ENCODE results near the gene OTP. TPM values are rescaled to one million over a fixed set of nuclear protein-coding genes. Genes with fewer than 3 reads are reported as not detected.

OTP gene
- total RNA-seq, 4 donors from 2014 or later: not detected

- WGBS, 2 donors: 3 to 5% methylated on average over 53 to 64 of the region's 80 CpGs
- H3K4me3 ChIP-seq (ENCODE audit: low read depth, poor library complexity, severe bottlenecking): no peak overlapping the region
- no peak for DNase-seq (ENCODE audit: low spot score in 2 of 2)
- intact Hi-C loops (cut with DNase I; ENCODE audit: low total_unique reads): no loop called here
- TF ChIP-seq CTCF (IDR thresholded peaks at IDR 0.05) (no peak), POLR2A (IDR thresholded peaks at IDR 0.05) (no peak)
Measured at GRCh38 chr5:77645158-77645994, 6.9 kb upstream of the OTP start.

DNA sequence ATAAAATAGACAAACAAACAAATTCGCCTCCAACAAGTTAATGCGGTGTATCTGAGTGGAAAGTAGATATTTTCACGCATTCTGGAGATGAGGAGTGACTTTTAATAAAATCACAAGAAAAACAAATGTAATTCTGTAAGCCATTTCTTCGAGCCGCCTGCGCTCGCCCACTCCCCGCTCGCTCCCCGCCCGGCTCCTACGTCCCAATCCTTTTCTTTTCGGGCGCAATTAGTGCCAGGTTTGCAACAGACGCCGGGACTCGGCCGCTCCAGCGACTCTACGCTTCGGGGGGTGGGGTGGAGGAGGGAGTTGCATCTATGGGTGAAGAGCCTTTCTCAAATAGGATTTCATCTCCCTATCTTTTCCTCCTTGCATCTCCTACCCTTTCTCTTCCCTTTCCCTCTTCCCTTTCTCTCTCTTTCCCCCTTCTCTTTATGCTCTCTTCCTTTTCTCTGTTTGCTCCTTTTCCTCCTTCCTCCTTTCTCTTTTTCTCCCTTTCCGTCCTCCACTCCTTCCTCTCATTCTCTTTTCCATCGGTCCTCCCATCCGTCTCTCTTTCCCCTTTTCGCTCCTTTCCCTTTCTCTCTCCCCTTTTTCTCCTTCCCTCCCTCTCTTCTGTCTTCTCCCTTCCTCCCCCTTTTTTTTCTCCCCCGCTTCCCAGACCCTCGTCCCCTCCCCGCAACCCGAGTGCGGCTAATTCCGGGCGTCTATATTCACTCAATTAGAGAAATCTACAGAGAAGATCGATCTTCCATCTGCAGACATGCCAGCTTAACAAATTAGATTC, 6.1 kb upstream of the OTP start:
- WGBS, 2 donors: 10 to 13% methylated on average over 33 of the region's 33 CpGs
- no peak for TF ChIP-seq CTCF (IDR thresholded peaks at IDR 0.05)
- no peak for TF ChIP-seq POLR2A (IDR thresholded peaks at IDR 0.05)
- no peak overlapping the region for H3K4me3 ChIP-seq (ENCODE audit: low read depth, poor library complexity, severe bottlenecking)
- no peak for DNase-seq (ENCODE audit: low spot score in 2 of 2)
- intact Hi-C loops (cut with DNase I; ENCODE audit: low total_unique reads): no loop called here

DNA sequence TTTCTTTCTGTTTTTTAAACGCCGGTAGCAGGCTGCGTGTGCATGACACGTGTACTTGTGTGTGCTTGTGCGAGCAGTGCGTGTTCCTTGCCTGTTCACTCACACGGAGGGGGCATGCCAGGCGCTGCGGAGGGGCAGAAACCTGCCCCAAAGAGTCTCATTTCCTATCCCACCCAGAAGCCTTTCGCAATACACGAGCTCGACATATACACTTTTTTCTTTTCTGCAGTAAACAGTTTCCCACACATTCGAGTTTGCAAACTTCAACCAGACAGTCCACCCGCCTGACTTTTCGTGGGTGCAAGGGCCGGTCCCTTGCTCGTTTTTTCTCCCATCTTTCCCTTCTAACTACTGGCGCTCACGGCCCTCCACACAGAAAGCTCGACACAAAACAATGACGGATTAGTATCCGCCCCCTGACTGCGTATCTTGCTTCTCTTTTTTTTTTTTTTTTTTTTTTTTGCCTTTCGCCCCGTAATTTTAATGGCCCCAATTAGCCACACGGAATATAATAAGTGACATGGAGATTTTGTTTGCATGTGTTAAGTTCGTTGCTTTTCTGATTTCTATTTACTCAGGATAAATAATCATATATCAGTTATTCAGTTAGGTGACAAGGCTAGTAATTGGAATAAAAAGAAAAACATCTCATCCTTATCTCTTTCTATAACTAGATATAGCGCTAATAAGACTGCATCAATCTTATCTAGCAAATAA, 5.3 kb upstream of the OTP start:
- no peak for TF ChIP-seq POLR2A (IDR thresholded peaks at IDR 0.05)
- TF ChIP-seq CTCF (IDR thresholded peaks at IDR 0.05): no peak
- DNase-seq (ENCODE audit: low spot score in 2 of 2): no peak
- intact Hi-C loops (cut with DNase I; ENCODE audit: low total_unique reads): no loop called here
- H3K4me3 ChIP-seq (ENCODE audit: low read depth, poor library complexity, severe bottlenecking): no peak overlapping the region
- 10 to 12% methylated on average over 28 of the region's 28 CpGs for WGBS, 2 donors

DNA sequence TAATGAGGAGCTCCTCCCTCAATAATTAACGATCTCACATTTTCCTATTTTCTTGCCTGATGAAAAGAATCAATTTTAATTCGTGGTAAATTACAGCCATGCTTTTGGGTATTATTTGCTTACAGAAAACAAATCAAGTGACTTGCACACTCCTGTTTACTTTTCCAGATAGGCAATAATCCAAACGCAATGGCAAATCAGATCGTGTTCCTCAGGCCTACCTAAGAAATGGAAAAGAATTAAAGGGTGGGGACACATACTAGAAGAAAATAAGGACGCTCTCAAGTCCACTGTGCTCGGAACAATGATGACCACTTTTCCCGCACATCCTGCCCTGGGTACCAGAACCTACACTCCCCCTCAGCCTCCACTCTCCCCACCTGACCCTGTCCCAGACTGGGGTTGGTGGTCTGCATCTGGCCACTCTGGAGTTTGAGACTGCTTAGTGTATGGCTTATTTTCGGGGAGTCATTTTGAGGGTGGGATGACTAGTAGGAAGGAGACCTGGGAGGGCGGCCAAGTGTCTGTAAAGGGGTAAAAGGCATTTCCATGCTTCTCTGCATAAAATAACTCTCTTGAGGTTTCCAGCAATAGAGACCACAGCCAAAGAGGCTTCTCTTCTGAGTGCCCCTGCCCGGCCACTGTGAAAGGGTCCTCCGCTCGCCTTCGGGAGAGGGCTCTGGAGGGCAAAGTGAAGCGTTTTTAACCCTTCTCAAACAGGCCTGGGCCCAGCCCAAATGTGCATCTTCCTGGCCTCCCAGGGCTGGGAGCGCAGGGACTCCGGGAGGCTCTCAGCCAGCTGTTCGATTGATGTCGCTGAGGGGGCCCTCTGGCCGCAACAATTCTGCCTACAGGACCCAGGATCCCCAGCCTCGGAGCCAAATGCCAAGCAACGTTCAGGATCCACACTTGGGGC, 4.5 kb upstream of the OTP start:
- intact Hi-C loops (cut with DNase I; ENCODE audit: low total_unique reads): no loop called here
- TF ChIP-seq CTCF (IDR thresholded peaks at IDR 0.05) (no peak), POLR2A (IDR thresholded peaks at IDR 0.05) (no peak)
- 14% methylated on average over 20 to 21 of the region's 21 CpGs for WGBS, 2 donors
- no peak overlapping the region for H3K4me3 ChIP-seq (ENCODE audit: low read depth, poor library complexity, severe bottlenecking)
- DNase-seq (ENCODE audit: low spot score in 2 of 2): no peak

All from lower leg skin (tissue), 4 donors.